Measurements from ENCODE around the gene HSPA8. TPM values are rescaled to one million over a fixed set of nuclear protein-coding genes. Genes with fewer than 3 reads are reported as not detected.

The HSPA8 gene
- total and polyA plus RNA-seq, 2 of the 13 experiments (the other 11 are each of a cell fraction or from before 2014, with no cell fraction given): 936 to 2,151 TPM

GRCh38 chr11:123062892-123063825 lies 1.2 kb upstream of the HSPA8 start (continued):
- TF ChIP-seq MTERF4 (CRISPR knock-in tag; IDR thresholded peaks at IDR 0.05) (no peak), ZBTB25 (CRISPR knock-in tag; IDR thresholded peaks at IDR 0.05) (no peak), TIGD3 (CRISPR knock-in tag; IDR thresholded peaks at IDR 0.05; ENCODE audit: borderline replicate concordance) (no peak), MAFG (CRISPR knock-in tag; IDR thresholded peaks at IDR 0.05) (no peak), SUZ12 (IDR thresholded peaks at IDR 0.05; ENCODE audit: low read depth, low read length) (no peak), NCOA2 (CRISPR knock-in tag; IDR thresholded peaks at IDR 0.05) (no peak), CEBPG (CRISPR knock-in tag; IDR thresholded peaks at IDR 0.05) (peak; percentile 89), SP2 (CRISPR knock-in tag; IDR thresholded peaks at IDR 0.05) (no peak), GABPA (IDR thresholded peaks at IDR 0.05; ENCODE audit: low read depth, low read length) (no peak), GABPA (CRISPR knock-in tag; IDR thresholded peaks at IDR 0.05; ENCODE audit: low read depth) (no peak), EZH2 (conservative IDR thresholded peaks at IDR 0.05; ENCODE audit: low read depth, low read length) (no peak), PHF21A (CRISPR knock-in tag; IDR thresholded peaks at IDR 0.05) (no peak), ZNF777 (CRISPR knock-in tag; IDR thresholded peaks at IDR 0.05) (no peak), MTA3 (CRISPR knock-in tag; IDR thresholded peaks at IDR 0.05) (no peak), ZNF235 (CRISPR knock-in tag; IDR thresholded peaks at IDR 0.05; ENCODE audit: borderline replicate concordance) (peak; percentile 46; the same call in 1 of the 2 replicates), CEBPB (IDR thresholded peaks at IDR 0.05; ENCODE audit: borderline replicate concordance, low read depth, low read length) (peak; percentile 95), YY1 (IDR thresholded peaks at IDR 0.05; ENCODE audit: insufficient read depth, insufficient replicate concordance, low read depth, low read length) (peak; percentile 76), ZNF282 (IDR thresholded peaks at IDR 0.05; ENCODE audit: partially characterized antibody) (no peak), YEATS4 (CRISPR knock-in tag; IDR thresholded peaks at IDR 0.05; ENCODE audit: borderline replicate concordance) (peak; percentile 11; the same call in 1 of the 2 replicates), REST (IDR thresholded peaks at IDR 0.05; ENCODE audit: borderline replicate concordance in 1 of 2, low read depth in 1 of 2, low read length in 2 of 2) (peak in 1 of 2 experiments; percentile 5; a peak in 1 of 4 replicates), ZBTB39 (CRISPR knock-in tag; IDR thresholded peaks at IDR 0.05) (no peak)
